Ectodermal cell (in vitro differentiated cells): ENCODE measurements around the gene SEMA6B.
"Not testable (repeated sequence)": the region's sequence is repeated elsewhere in the genome, so short reads cannot be mapped to it uniquely, and the experiment has no call there.

Source experiments
- H3K27ac ChIP-seq: 2 replicates; pipeline ENCODE4 v1.7.0; 2013; ENCODE audit warnings: mild to moderate bottlenecking, low read depth, low read length; ENCODE audit not compliant: insufficient read depth, poor library complexity, severe bottlenecking
- H3K27me3 ChIP-seq: 2 replicates; pipeline ENCODE4 v1.7.0; 2013; ENCODE audit warnings: mild to moderate bottlenecking, low read length; ENCODE audit not compliant: insufficient read depth, control insufficient read depth, poor library complexity, severe bottlenecking
- H3K36me3 ChIP-seq: one replicate; pipeline ENCODE4 v1.7.0; 2013; ENCODE audit warnings: low read length; ENCODE audit not compliant: control insufficient read depth, insufficient read depth
- H3K4me1 ChIP-seq: one replicate; pipeline ENCODE4 v1.7.0; 2013; ENCODE audit warnings: low read length; ENCODE audit not compliant: control insufficient read depth, insufficient read depth
- H3K4me3 ChIP-seq: 2 replicates; pipeline ENCODE4 v1.7.0; 2013; ENCODE audit warnings: low read depth, low read length, control low read depth; ENCODE audit not compliant: insufficient read depth
- H3K9me3 ChIP-seq: 2 replicates; pipeline ENCODE4 v1.7.0; 2013; ENCODE audit warnings: mild to moderate bottlenecking, low read length, moderate library complexity; ENCODE audit not compliant: control insufficient read depth
- WGBS, 2 experiments: methylation state at CpG; one replicate each; pipeline ENCODE4 v1.1.7; 2013; ENCODE audit warnings: missing lambda C conversion rate in 2 of 2; 5-methylcytosine and 5-hydroxymethylcytosine counted together

SEMA6B gene

GRCh38 chr19:4534836-4535658 is 24.4 kb downstream of the SEMA6B start, which contains the start of gene PLIN5:
Gene PLIN5, minus strand, starts transcription at chr19:4535224. Its CDS starts 1,150 bp downstream, at chr19:4534074.
- Histone ChIP-seq H3K4me3 (peak within 1 kb of the TSS; percentile 20), H3K4me1 (no peaks in the 10 kb centered on the region), H3K36me3 (no peaks in the 10 kb centered on the region), H3K9me3 (no peaks in the 10 kb centered on the region), H3K27ac (no peak within 1 kb of the TSS), H3K27me3 (peaks cover 20% of the 10 kb centered on the region)
- WGBS, 2 experiments: 12% methylated on average over 49 of the region's 49 CpGs

GRCh38 chr19:4533835-4534424 is 25.6 kb downstream of the SEMA6B start:
- peaks cover 20% of the 10 kb centered on the region for H3K27me3 ChIP-seq
- WGBS, 2 experiments: 83 to 85% methylated on average over 9 of the region's 9 CpGs
- H3K36me3 ChIP-seq: no peaks in the 10 kb centered on the region
- H3K9me3 ChIP-seq: no peaks in the 10 kb centered on the region
- no peak overlapping the region for H3K4me3 ChIP-seq
- no peaks in the 10 kb centered on the region for H3K4me1 ChIP-seq
- no peak overlapping the region for H3K27ac ChIP-seq

DNA sequence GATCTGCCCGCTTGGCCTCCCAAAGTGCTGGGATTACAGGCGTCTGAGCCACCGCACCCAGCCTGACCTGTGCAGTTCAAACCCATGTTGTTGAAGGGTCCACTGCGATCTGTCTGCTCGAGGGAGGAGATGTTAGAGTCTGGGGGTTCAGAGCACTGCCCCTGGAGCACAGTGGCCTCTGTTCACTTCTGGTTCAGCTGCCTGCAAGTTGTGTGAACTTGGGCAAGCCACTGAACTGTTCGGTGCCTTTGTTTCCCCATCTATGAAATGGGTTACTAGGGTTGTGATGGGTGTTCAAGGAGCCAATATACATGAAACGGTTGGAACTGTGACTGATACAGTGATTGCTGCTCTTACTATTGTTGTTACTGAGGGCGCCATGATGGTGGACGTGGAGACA is 26.1 kb downstream of the SEMA6B start:
- WGBS, 2 experiments: 91 to 93% methylated on average over 9 of the region's 9 CpGs
- no peaks in the 10 kb centered on the region for H3K9me3 ChIP-seq
- H3K27ac ChIP-seq: no peak overlapping the region
- H3K36me3 ChIP-seq: no peaks in the 10 kb centered on the region
- no peaks in the 10 kb centered on the region for H3K4me1 ChIP-seq
- no peak overlapping the region for H3K4me3 ChIP-seq
- peaks cover 20% of the 10 kb centered on the region for H3K27me3 ChIP-seq

DNA sequence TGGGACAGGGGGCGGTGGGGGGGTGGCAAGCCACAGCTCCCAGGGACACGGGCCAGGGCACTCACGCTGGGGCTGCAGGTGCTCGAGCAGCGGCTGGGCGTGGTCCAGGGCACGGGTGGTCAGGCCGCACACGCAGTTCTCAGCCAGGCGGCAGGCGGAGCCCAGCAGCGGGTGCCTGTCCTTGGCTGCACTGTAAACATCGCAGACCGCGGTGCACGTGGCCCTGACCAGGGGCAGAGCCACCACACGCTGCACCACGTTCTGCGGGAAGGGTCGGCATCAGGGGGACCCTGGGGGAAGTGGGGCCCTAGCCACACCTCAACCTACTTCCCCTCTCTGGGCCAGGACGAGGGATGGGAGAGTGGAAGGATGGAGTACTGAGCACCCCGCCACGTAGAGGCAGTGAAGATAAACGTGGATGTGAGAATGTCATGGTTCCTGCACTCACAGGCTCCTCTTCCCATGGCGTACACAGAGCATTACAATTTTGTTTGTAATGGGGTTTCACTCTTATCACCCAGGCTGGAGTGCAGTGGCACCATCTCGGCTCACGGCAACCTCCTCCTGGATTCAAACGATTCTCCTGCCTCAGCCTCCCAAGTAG is 27.8 kb downstream of the SEMA6B start:
- H3K9me3 ChIP-seq: no peaks in the 10 kb centered on the region
- 83 to 87% methylated on average over 28 of the region's 28 CpGs for WGBS, 2 experiments
- no peak overlapping the region for H3K4me3 ChIP-seq
- peaks cover 20% of the 10 kb centered on the region for H3K27me3 ChIP-seq
- no peaks in the 10 kb centered on the region for H3K4me1 ChIP-seq
- H3K27ac ChIP-seq: no peak overlapping the region
- no peaks in the 10 kb centered on the region for H3K36me3 ChIP-seq

DNA sequence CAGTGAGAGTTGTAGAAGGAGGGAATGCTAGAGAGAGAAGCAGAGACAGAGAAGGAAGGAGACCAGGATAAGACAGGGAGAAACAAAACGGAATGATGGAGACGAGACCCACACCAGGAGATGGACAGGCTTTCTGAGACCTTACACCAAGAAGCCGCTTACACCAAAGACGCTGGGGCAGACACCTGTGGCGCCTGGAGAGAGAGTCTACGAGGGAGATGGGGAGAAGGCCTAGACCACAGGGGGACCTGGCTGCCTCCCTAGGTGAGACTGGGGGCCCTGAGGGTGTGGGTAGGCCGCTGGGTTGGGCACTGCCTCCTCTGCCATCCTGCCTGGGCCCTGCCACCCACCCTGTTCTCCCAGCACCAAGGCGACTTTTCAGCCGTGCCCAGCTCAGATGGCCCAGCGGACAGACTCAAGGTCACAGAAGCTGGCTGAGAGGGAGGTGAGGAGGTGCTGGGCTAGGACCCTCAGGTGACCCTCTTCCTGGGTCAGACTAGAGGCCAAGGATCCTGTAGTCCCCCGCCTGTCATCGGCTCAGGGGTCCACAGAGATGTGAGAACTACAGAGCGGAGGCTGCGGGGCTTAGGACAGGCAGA is 29.5 kb downstream of the SEMA6B start:
- peaks cover 20% of the 10 kb centered on the region for H3K27me3 ChIP-seq
- H3K27ac ChIP-seq: no peak overlapping the region
- H3K36me3 ChIP-seq: no peaks in the 10 kb centered on the region
- H3K4me3 ChIP-seq: no peak overlapping the region
- no peaks in the 10 kb centered on the region for H3K4me1 ChIP-seq
- H3K9me3 ChIP-seq: no peaks in the 10 kb centered on the region
- WGBS, 2 experiments: 86 to 87% methylated on average over 14 of the region's 14 CpGs

GRCh38 chr19:4528843-4529242 is 30.6 kb downstream of the SEMA6B start:
- WGBS, 2 experiments: 89 to 92% methylated on average over 15 of the region's 15 CpGs
- H3K27ac ChIP-seq: no peak overlapping the region
- H3K4me3 ChIP-seq: no peak overlapping the region
- H3K4me1 ChIP-seq: no peaks in the 10 kb centered on the region
- H3K27me3 ChIP-seq: peaks cover 8% of the 10 kb centered on the region
- H3K36me3 ChIP-seq: no peaks in the 10 kb centered on the region
- H3K9me3 ChIP-seq: no peaks in the 10 kb centered on the region

DNA sequence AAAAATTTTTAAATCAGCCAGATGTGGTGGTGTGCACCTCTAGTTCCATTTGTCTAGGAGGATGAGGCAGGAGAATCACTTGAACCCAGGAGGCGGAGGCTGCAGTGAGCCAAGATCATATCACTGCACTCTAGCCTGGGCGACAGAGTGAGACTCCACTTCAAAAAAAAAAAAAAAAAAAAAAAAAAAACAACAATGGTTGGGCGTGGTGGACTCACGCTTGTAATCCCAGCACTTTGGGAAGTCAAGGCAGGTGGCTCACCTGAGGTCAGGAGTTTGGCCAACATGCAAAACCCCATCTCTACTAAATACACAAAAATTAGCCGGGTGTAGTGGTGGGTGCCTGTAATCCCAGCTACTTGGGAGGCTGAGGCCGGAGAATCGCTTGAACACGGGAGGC is 32.1 kb downstream of the SEMA6B start:
- not testable (repeated sequence) for H3K4me1 ChIP-seq, H3K27ac ChIP-seq, H3K4me3 ChIP-seq, H3K27me3 ChIP-seq, H3K36me3 ChIP-seq, H3K9me3 ChIP-seq
- WGBS, 2 experiments: 93 to 94% methylated on average over 8 of the region's 8 CpGs

DNA sequence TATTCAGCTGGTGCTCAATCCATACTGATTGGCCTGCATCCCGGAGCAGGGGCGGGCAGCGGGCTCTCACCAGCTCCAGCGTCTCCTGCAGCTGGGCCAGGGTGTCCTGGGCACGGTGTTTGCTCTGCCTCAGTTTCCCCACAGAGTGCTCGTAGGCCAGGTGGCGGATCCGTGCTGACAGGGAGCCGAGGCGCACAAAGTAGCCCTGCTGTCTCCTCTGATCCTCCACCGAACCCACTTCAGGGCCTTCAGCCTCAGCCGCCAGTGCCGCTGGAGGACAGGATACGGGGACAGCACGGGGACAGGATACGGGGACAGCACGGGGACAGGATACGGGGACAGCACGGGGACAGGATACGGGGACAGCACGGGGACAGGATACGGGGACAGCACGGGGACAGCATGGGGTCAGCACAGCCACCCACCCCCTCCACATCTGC is 33.9 kb downstream of the SEMA6B start:
- Histone ChIP-seq H3K27ac (no peak overlapping the region), H3K4me1 (no peaks in the 10 kb centered on the region), H3K36me3 (no peaks in the 10 kb centered on the region), H3K9me3 (no peaks in the 10 kb centered on the region), H3K4me3 (no peak overlapping the region), H3K27me3 (no peaks in the 10 kb centered on the region)
- 88% methylated on average over 22 to 23 of the region's 23 CpGs for WGBS, 2 experiments

DNA sequence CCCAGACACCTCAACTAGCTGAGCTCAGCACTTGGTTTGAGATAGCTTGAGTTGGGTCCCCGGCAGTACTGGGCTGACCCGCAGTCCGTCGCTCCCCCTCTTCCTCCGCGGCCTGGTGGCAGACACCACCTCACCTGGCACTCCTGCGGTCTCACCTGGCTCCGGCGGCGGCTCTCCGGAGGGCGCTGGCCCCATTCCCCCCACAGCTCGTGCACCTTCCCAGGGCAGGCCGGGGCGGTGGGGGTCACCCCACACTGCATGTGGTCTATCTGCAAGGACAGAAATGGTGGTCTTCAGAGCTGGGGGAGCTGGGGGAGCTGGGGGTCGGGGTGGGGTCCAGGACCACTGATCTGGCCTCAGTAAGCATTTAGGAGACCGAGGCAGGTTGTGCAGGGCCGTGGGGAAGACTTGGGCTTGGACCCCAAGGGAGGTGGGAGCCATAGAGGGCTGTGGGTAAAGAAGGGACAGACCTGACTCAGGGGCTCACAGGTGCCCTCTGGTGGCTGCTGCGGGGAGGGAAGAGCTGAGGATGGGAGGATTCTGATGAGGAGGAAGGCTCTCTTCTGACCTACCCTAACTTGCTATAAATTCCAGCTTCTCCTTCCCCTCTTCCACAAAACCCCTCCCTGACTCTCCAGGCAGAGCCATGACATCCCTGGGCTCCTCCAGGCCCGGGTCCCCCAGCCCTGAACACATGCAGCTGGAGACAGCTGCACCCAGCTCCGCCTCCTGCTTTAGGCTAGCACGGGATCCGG is 34.5 kb downstream of the SEMA6B start:
- 75 to 77% methylated on average over 23 of the region's 23 CpGs for WGBS, 2 experiments
- Histone ChIP-seq H3K4me3 (no peak overlapping the region), H3K4me1 (no peaks in the 10 kb centered on the region), H3K27ac (no peak overlapping the region), H3K36me3 (no peaks in the 10 kb centered on the region), H3K27me3 (no peaks in the 10 kb centered on the region), H3K9me3 (no peaks in the 10 kb centered on the region)
